ENCODE results near the gene PDSS2. TPM values are rescaled to one million over a fixed set of nuclear protein-coding genes. Genes with fewer than 3 reads are reported as not detected.

Gene PDSS2
- total RNA-seq, 1 experiment from 2014 or later: 16.3 TPM

- peaks cover 45% of the 10 kb centered on the region for H3K79me2 ChIP-seq (ENCODE audit: low read length)
- no peak overlapping the region for H3K4me2 ChIP-seq (ENCODE audit: low read depth, low read length, poor library complexity, severe bottlenecking)
- H3K9me3 ChIP-seq (ENCODE audit: low read length): no peaks in the 10 kb centered on the region
- no peak for DNase-seq
- no peak overlapping the region for H3K4me3 ChIP-seq (ENCODE audit: low read length)
- H3K27ac ChIP-seq (ENCODE audit: low read length): no peak overlapping the region
- H2AFZ ChIP-seq (ENCODE audit: low read length): no peak overlapping the region
- no peaks in the 10 kb centered on the region for H3K9me2 ChIP-seq (replicated peaks; ENCODE audit: insufficient read depth, low read length)
- peaks cover 27% of the 10 kb centered on the region for H3K4me1 ChIP-seq (ENCODE audit: low read length)
- no peak overlapping the region for H3K9ac ChIP-seq (ENCODE audit: low read length)
- no peaks in the 10 kb centered on the region for H3K36me3 ChIP-seq (ENCODE audit: insufficient read depth, low read length)
- peaks cover 8% of the 10 kb centered on the region; the same call in 1 of the 2 replicates for H4K20me1 ChIP-seq (ENCODE audit: insufficient read depth, low read depth, low read length)
- H3K27me3 ChIP-seq (ENCODE audit: low read length): no peaks in the 10 kb centered on the region
Observed at GRCh38 chr6:107419733-107420132, 39.6 kb downstream of the PDSS2 start.

DNA sequence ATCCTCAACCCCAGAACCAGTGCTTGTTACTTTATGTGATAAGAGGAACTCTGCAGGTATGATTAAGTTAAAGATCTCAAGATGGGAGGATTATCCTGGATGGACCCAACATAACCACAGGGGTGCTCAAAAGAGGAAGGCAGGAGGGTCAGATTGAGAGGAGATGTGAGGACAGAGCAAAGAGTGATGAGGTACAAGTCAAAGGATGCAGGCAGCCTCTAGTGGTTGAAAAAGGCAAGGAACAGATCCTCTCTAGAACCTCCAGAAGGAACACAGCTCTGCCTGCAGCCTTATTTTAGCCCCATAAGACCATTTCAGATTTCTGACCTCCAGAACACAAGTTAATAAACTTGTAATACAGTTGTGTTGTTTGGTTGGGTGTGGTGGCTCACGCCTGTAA is 41.2 kb downstream of the PDSS2 start:
- Histone ChIP-seq H2AFZ (ENCODE audit: low read length) (no peak overlapping the region), H3K4me3 (ENCODE audit: low read length) (no peak overlapping the region), H3K9ac (ENCODE audit: low read length) (no peak overlapping the region), H3K36me3 (ENCODE audit: insufficient read depth, low read length) (no peaks in the 10 kb centered on the region), H3K4me1 (ENCODE audit: low read length) (peaks cover 29% of the 10 kb centered on the region), H3K4me2 (ENCODE audit: low read depth, low read length, poor library complexity, severe bottlenecking) (no peak overlapping the region), H3K9me2 (replicated peaks; ENCODE audit: insufficient read depth, low read length) (no peaks in the 10 kb centered on the region), H4K20me1 (ENCODE audit: insufficient read depth, low read depth, low read length) (peaks cover 8% of the 10 kb centered on the region; the same call in 1 of the 2 replicates), H3K27ac (ENCODE audit: low read length) (no peak overlapping the region), H3K9me3 (ENCODE audit: low read length) (no peaks in the 10 kb centered on the region), H3K27me3 (ENCODE audit: low read length) (no peaks in the 10 kb centered on the region), H3K79me2 (ENCODE audit: low read length) (peaks cover 50% of the 10 kb centered on the region)
- peak; percentile 75 for DNase-seq

DNA sequence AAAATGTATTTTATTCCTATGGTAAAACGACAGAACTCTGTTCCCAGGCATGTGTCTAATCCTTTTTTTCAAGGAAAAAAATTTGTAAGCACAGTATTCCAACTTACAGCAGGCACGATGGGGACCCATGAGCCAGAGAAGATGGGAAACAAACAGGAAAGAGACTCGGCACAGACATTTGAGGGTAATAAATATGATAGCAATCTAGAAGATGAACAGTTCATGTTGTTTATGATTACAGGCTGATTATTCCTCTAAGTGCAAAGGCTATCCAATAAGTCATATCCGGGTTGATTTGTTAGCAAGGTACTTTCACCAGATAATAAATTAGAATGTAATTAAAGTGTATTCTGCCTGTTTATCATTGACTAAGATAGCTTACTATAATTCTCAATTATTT is 43.2 kb downstream of the PDSS2 start:
- Histone ChIP-seq H4K20me1 (ENCODE audit: insufficient read depth, low read depth, low read length) (0 out of 2 replicates have a peak, but pooled peaks cover 2% of the 10 kb centered on the region), H3K9ac (ENCODE audit: low read length) (no peak overlapping the region), H3K9me2 (replicated peaks; ENCODE audit: insufficient read depth, low read length) (no peaks in the 10 kb centered on the region), H3K27me3 (ENCODE audit: low read length) (no peaks in the 10 kb centered on the region), H3K4me3 (ENCODE audit: low read length) (no peak overlapping the region), H3K4me2 (ENCODE audit: low read depth, low read length, poor library complexity, severe bottlenecking) (no peak overlapping the region), H2AFZ (ENCODE audit: low read length) (no peak overlapping the region), H3K79me2 (ENCODE audit: low read length) (peaks cover 46% of the 10 kb centered on the region), H3K9me3 (ENCODE audit: low read length) (no peaks in the 10 kb centered on the region), H3K36me3 (ENCODE audit: insufficient read depth, low read length) (no peaks in the 10 kb centered on the region), H3K4me1 (ENCODE audit: low read length) (peaks cover 29% of the 10 kb centered on the region), H3K27ac (ENCODE audit: low read length) (no peak overlapping the region)
- no peak for DNase-seq

DNA sequence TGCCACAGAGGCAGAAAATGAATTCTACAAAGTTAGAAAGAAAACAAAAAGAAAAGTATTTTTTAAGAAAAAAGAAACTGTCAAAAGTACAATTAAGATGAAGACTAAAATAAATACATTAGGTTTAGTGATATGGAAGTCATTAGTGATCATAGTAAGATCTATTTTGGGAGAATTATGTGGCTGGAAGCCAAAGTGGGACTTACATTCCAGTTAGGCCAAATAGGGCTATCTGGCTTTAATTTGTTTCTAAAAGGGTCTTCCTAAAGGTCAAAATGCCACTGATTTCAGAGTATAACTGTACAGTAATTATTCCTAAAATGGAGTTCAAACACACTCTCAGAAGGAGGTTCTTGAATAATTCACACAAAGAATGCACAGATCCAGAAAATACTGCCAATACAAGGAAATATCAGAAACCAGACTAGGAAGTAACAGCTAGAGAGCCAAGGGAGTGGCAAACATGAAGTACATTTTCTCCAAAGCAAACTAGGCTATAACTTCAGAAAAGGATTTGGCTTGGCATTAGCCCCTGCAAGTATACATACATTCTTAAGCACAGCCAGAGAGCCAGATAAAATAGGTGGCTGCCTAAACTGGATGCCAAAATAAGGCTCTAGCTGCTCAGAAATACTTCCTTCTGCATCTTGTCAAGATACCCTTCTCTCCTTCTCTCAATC is 45.3 kb downstream of the PDSS2 start:
- no peak for DNase-seq
- Histone ChIP-seq H2AFZ (ENCODE audit: low read length) (no peak overlapping the region), H3K36me3 (ENCODE audit: insufficient read depth, low read length) (no peaks in the 10 kb centered on the region), H3K4me1 (ENCODE audit: low read length) (peaks cover 20% of the 10 kb centered on the region), H3K9ac (ENCODE audit: low read length) (no peak overlapping the region), H4K20me1 (ENCODE audit: insufficient read depth, low read depth, low read length) (no peaks in the 10 kb centered on the region), H3K79me2 (ENCODE audit: low read length) (peaks cover 32% of the 10 kb centered on the region), H3K9me2 (replicated peaks; ENCODE audit: insufficient read depth, low read length) (no peaks in the 10 kb centered on the region), H3K4me3 (ENCODE audit: low read length) (no peak overlapping the region), H3K9me3 (ENCODE audit: low read length) (no peaks in the 10 kb centered on the region), H3K27ac (ENCODE audit: low read length) (no peak overlapping the region), H3K4me2 (ENCODE audit: low read depth, low read length, poor library complexity, severe bottlenecking) (no peak overlapping the region), H3K27me3 (ENCODE audit: low read length) (no peaks in the 10 kb centered on the region)

- Histone ChIP-seq H3K4me1 (ENCODE audit: low read length) (peaks cover 13% of the 10 kb centered on the region), H3K4me2 (ENCODE audit: low read depth, low read length, poor library complexity, severe bottlenecking) (no peak overlapping the region), H3K9me2 (replicated peaks; ENCODE audit: insufficient read depth, low read length) (no peaks in the 10 kb centered on the region), H3K9ac (ENCODE audit: low read length) (no peak overlapping the region), H3K79me2 (ENCODE audit: low read length) (peaks cover 28% of the 10 kb centered on the region), H3K27me3 (ENCODE audit: low read length) (no peaks in the 10 kb centered on the region), H4K20me1 (ENCODE audit: insufficient read depth, low read depth, low read length) (no peaks in the 10 kb centered on the region), H3K4me3 (ENCODE audit: low read length) (no peak overlapping the region), H2AFZ (ENCODE audit: low read length) (no peak overlapping the region), H3K36me3 (ENCODE audit: insufficient read depth, low read length) (no peaks in the 10 kb centered on the region), H3K27ac (ENCODE audit: low read length) (no peak overlapping the region), H3K9me3 (ENCODE audit: low read length) (no peaks in the 10 kb centered on the region)
- no peak for DNase-seq
Observed at GRCh38 chr6:107411161-107411560, 48.2 kb downstream of the PDSS2 start.

DNA sequence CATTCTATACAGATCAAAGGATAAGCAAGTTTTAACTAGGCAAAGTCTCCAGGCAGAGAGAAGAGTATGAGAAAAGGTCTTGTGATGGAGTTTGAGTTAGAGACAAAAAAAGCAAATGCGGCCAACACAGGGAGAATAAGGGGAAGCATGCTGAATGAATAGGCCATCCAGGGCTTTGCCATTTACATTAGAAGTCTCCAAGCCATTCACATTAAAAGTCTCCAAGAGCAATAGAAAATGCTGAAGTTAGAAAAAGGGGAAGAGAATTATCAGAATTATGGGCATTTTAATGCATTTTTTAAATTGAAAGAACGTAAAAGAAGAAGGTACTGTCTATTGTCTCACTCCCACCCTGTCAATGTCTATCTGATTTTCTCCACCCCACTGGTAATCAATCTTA is 49.4 kb downstream of the PDSS2 start:
- no peak overlapping the region for H3K9ac ChIP-seq (ENCODE audit: low read length)
- H3K9me2 ChIP-seq (replicated peaks; ENCODE audit: insufficient read depth, low read length): no peaks in the 10 kb centered on the region
- peaks cover 2% of the 10 kb centered on the region; the same call in 1 of the 2 replicates for H3K9me3 ChIP-seq (ENCODE audit: low read length)

DNA sequence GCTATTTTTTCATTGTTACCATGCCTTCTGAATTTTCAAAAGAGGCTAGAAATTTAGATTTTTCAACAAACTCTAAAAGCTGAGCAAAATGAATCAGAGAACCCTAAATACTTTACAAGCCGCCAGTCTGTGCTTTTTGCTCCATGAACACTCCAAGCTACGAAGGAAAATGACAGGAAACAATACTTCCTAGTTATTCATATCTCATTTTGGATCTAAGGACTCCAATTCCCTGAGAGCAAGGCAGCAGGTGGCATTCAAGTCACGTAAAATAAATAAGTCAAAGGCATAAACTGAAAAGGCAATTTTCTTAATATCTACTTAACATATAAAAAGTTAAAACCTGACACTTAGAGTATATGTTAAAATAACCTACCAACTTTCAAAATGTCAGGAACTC is 50.6 kb downstream of the PDSS2 start:
- H3K36me3 ChIP-seq (ENCODE audit: insufficient read depth, low read length): no peaks in the 10 kb centered on the region
- no peaks in the 10 kb centered on the region for H3K4me1 ChIP-seq (ENCODE audit: low read length)
- H3K4me2 ChIP-seq (ENCODE audit: low read depth, low read length, poor library complexity, severe bottlenecking): no peak overlapping the region
- H3K9ac ChIP-seq (ENCODE audit: low read length): no peak overlapping the region
- no peaks in the 10 kb centered on the region for H3K27me3 ChIP-seq (ENCODE audit: low read length)
- H3K9me2 ChIP-seq (replicated peaks; ENCODE audit: insufficient read depth, low read length): no peaks in the 10 kb centered on the region
- peaks cover 24% of the 10 kb centered on the region for H3K79me2 ChIP-seq (ENCODE audit: low read length)
- no peak overlapping the region for H2AFZ ChIP-seq (ENCODE audit: low read length)
- no peak overlapping the region for H3K4me3 ChIP-seq (ENCODE audit: low read length)
- H3K27ac ChIP-seq (ENCODE audit: low read length): no peak overlapping the region
- no peak for DNase-seq
- peaks cover 4% of the 10 kb centered on the region; the same call in 1 of the 2 replicates for H3K9me3 ChIP-seq (ENCODE audit: low read length)
- no peaks in the 10 kb centered on the region for H4K20me1 ChIP-seq (ENCODE audit: insufficient read depth, low read depth, low read length)

More for the DNA sequence above, 49.4 kb downstream of the PDSS2 start:
- Histone ChIP-seq H3K79me2 (ENCODE audit: low read length) (peaks cover 23% of the 10 kb centered on the region), H2AFZ (ENCODE audit: low read length) (no peak overlapping the region), H3K4me2 (ENCODE audit: low read depth, low read length, poor library complexity, severe bottlenecking) (no peak overlapping the region), H3K4me1 (ENCODE audit: low read length) (peaks cover 3% of the 10 kb centered on the region; the same call in 1 of the 2 replicates), H3K27me3 (ENCODE audit: low read length) (no peaks in the 10 kb centered on the region), H3K4me3 (ENCODE audit: low read length) (no peak overlapping the region), H3K36me3 (ENCODE audit: insufficient read depth, low read length) (no peaks in the 10 kb centered on the region), H4K20me1 (ENCODE audit: insufficient read depth, low read depth, low read length) (no peaks in the 10 kb centered on the region), H3K27ac (ENCODE audit: low read length) (no peak overlapping the region)
- no peak for DNase-seq

- DNase-seq: no peak
- no peak overlapping the region for H3K4me2 ChIP-seq (ENCODE audit: low read depth, low read length, poor library complexity, severe bottlenecking)
- H2AFZ ChIP-seq (ENCODE audit: low read length): no peak overlapping the region
- H3K9me3 ChIP-seq (ENCODE audit: low read length): peaks cover 19% of the 10 kb centered on the region
- no peak overlapping the region for H3K27ac ChIP-seq (ENCODE audit: low read length)
- H3K79me2 ChIP-seq (ENCODE audit: low read length): peaks cover 30% of the 10 kb centered on the region
- H3K4me3 ChIP-seq (ENCODE audit: low read length): no peak overlapping the region
- H3K9ac ChIP-seq (ENCODE audit: low read length): no peak overlapping the region
- H4K20me1 ChIP-seq (ENCODE audit: insufficient read depth, low read depth, low read length): no peaks in the 10 kb centered on the region
- no peaks in the 10 kb centered on the region for H3K4me1 ChIP-seq (ENCODE audit: low read length)
- H3K27me3 ChIP-seq (ENCODE audit: low read length): no peaks in the 10 kb centered on the region
- H3K9me2 ChIP-seq (replicated peaks; ENCODE audit: insufficient read depth, low read length): no peaks in the 10 kb centered on the region
- H3K36me3 ChIP-seq (ENCODE audit: insufficient read depth, low read length): 0 out of 2 replicates have a peak, but pooled peaks cover 9% of the 10 kb centered on the region
Observed at GRCh38 chr6:107405002-107405401, 54.4 kb downstream of the PDSS2 start.
